Measurements from ENCODE around the gene ZNF35. TPM values are rescaled to one million over a fixed set of nuclear protein-coding genes. Genes with fewer than 3 reads are reported as not detected.

The ZNF35 gene
- total and polyA plus RNA-seq, 10 of the 15 experiments (the other 5 are each of a cell fraction or from before 2014, with no cell fraction given) = 9.3 to 21.1 (median 13.4) TPM

- TF ChIP-seq CBX5 (IDR thresholded peaks at IDR 0.05; ENCODE audit: low read depth) (0 out of 2 replicates have a peak, but pooled peaks have one; percentile 43), EP300 (IDR thresholded peaks at IDR 0.05; ENCODE audit: borderline replicate concordance in 1 of 2, control insufficient read depth in 1 of 2, low read depth in 2 of 2, low read length in 2 of 2) (no peak), CHD4 (IDR thresholded peaks at IDR 0.05) (no peak), CHD2 (IDR thresholded peaks at IDR 0.05; ENCODE audit: borderline replicate concordance, low read depth, low read length) (peak; percentile 98), SP1 (IDR thresholded peaks at IDR 0.05; ENCODE audit: low read depth, low read length) (no peak), RELB (IDR thresholded peaks at IDR 0.05; ENCODE audit: low read depth) (no peak), BRCA1 (IDR thresholded peaks at IDR 0.05; ENCODE audit: low read depth, low read length) (peak; percentile 60; the same call in 1 of the 2 replicates), PRDM15 (CRISPR knock-in tag; IDR thresholded peaks at IDR 0.05) (no peak), ZBED1 (IDR thresholded peaks at IDR 0.05; ENCODE audit: borderline replicate concordance) (no peak), PAX8 (IDR thresholded peaks at IDR 0.05) (no peak), TARDBP (IDR thresholded peaks at IDR 0.05; ENCODE audit: borderline replicate concordance) (no peak), RCOR1 (conservative IDR thresholded peaks at IDR 0.05; ENCODE audit: low read depth, low read length) (no peak), BCLAF1 (IDR thresholded peaks at IDR 0.05) (no peak), ATF2 (IDR thresholded peaks at IDR 0.05; ENCODE audit: low read length) (no peak), STAT3 (IDR thresholded peaks at IDR 0.05; ENCODE audit: low read depth, low read length) (no peak), ASH2L (IDR thresholded peaks at IDR 0.05; ENCODE audit: borderline replicate concordance, low read depth) (no peak), TCF12 (IDR thresholded peaks at IDR 0.05; ENCODE audit: low read depth, low read length) (no peak), USF1 (IDR thresholded peaks at IDR 0.05; ENCODE audit: borderline replicate concordance, extremely low read length, insufficient read depth, low read depth, low read length) (no peak), MAX (IDR thresholded peaks at IDR 0.05; ENCODE audit: low read depth, low read length) (0 out of 2 replicates have a peak, but pooled peaks have one; percentile 43)
Observed at GRCh38 chr3:44685128-44685800, 36.7 kb downstream of the ZNF35 start (continued).
